IMR-90 (cell line): ENCODE measurements around the gene UBL7. TPM values are rescaled to one million over a fixed set of nuclear protein-coding genes. Genes with fewer than 3 reads are reported as not detected.

Experiments
- ATAC-seq: fragments of 200-7000 bp; cut with Tn5 transposase; 2 replicates; pipeline ENCODE4 v1.9.1; 2020; ENCODE audit warnings: low read depth, mild to moderate bottlenecking, moderate library complexity
- BruUV-seq: library from RNA; stranded (reverse); fragments of 400-500 nt; replicated peaks from 2 replicates; lab custom pipeline; 2021; lab: Mats Ljungman, UMichigan
- CTCF ChIA-PET: fragments of 300-600 bp; formaldehyde crosslinking; extraction: SDS; loops from one replicate; lab custom pipeline; 2021; ENCODE audit warnings: antibody characterized with exemption; lab: Yijun Ruan, JAX
- POLR2A ChIA-PET: fragments of 300-600 bp; sonication (Branson Sonifier 250); formaldehyde crosslinking; loops from one replicate; lab custom pipeline; 2022; ENCODE audit warnings: antibody characterized with exemption; ENCODE audit not compliant: unreplicated experiment; lab: Charles Lee
- DNase-seq: peaks from one replicate; pipeline ENCODE4 v3.0.0; 2013
- H2AFZ ChIP-seq: replicated peaks from 2 replicates; pipeline ENCODE3; 2013; ENCODE audit warnings: low read length, mild to moderate bottlenecking; ENCODE audit not compliant: poor library complexity
- H2AK5ac ChIP-seq: 2 replicates; pipeline ENCODE4 v1.6.1; 2013; ENCODE audit warnings: low read depth, low read length, inconsistent platforms
- H2AK9ac ChIP-seq: replicated peaks from 2 replicates; pipeline ENCODE3; 2013; ENCODE audit warnings: mild to moderate bottlenecking, low read depth, low read length, moderate library complexity; ENCODE audit not compliant: poor library complexity
- H2BK120ac ChIP-seq: 2 replicates; pipeline ENCODE4 v1.6.1; 2013; ENCODE audit warnings: low read depth, low read length, inconsistent platforms
- H2BK15ac ChIP-seq: 3 replicates; pipeline ENCODE4 v1.6.1; 2013; ENCODE audit warnings: low read depth, low read length, inconsistent platforms
- H2BK20ac ChIP-seq: 2 replicates; pipeline ENCODE4 v1.6.1; 2013; ENCODE audit warnings: low read depth, mild to moderate bottlenecking, inconsistent platforms, low read length, moderate library complexity
- H2BK5ac ChIP-seq: 2 replicates; pipeline ENCODE4 v1.6.1; 2013; ENCODE audit warnings: mild to moderate bottlenecking, low read depth, low read length, inconsistent platforms; ENCODE audit not compliant: poor library complexity, severe bottlenecking
- H3K14ac ChIP-seq: replicated peaks from 2 replicates; pipeline ENCODE4 v1.6.1; 2013; ENCODE audit warnings: low read depth, low read length, inconsistent platforms
- H3K18ac ChIP-seq: 2 replicates; pipeline ENCODE4 v1.6.1; 2013; ENCODE audit warnings: low read depth, low read length, control low read depth
- H3K23ac ChIP-seq: 2 replicates; pipeline ENCODE4 v1.6.1; 2013; ENCODE audit warnings: low read depth, low read length, inconsistent platforms
- H3K27ac ChIP-seq: 2 replicates; pipeline ENCODE4 v1.5.1; 2013; ENCODE audit warnings: mild to moderate bottlenecking, control low read depth, low read length; ENCODE audit not compliant: insufficient read depth
- H3K27me3 ChIP-seq: 2 replicates; pipeline ENCODE4 v1.6.1; 2013; ENCODE audit warnings: low read length; ENCODE audit not compliant: control insufficient read depth, insufficient read depth
- H3K36me3 ChIP-seq: 2 replicates; pipeline ENCODE4 v1.6.1; 2013; ENCODE audit warnings: low read length, mixed read lengths; ENCODE audit not compliant: control insufficient read depth, insufficient read depth
- H3K4ac ChIP-seq: 2 replicates; pipeline ENCODE4 v1.6.1; 2013; ENCODE audit warnings: low read depth, low read length, inconsistent platforms
- H3K4me1 ChIP-seq: 2 replicates; pipeline ENCODE4 v1.6.1; 2013; ENCODE audit warnings: low read length, mixed read lengths; ENCODE audit not compliant: control insufficient read depth, insufficient read depth
- H3K4me2 ChIP-seq: 2 replicates; pipeline ENCODE4 v1.6.1; 2013; ENCODE audit warnings: low read depth, mild to moderate bottlenecking, control low read depth, low read length, moderate library complexity
- H3K4me3 ChIP-seq: 2 replicates; pipeline ENCODE4 v1.5.1; 2013; ENCODE audit warnings: low read depth, mild to moderate bottlenecking, control low read depth, low read length, moderate library complexity; ENCODE audit not compliant: insufficient read depth
- H3K56ac ChIP-seq: 2 replicates; pipeline ENCODE4 v1.6.1; 2013; ENCODE audit warnings: low read length, inconsistent platforms; ENCODE audit not compliant: insufficient read depth; ENCODE audit errors: extremely low read depth
- H3K79me1 ChIP-seq, 2 experiments: 2 replicates each; pipeline ENCODE4 v1.6.1; 2013; ENCODE audit warnings: low read length in 2 of 2, inconsistent platforms in 1 of 2, low read depth in 1 of 2
- H3K9ac ChIP-seq: 2 replicates; pipeline ENCODE4 v1.6.1; 2013; ENCODE audit warnings: low read depth, low read length, control low read depth
- H3K9me1 ChIP-seq: 2 replicates; pipeline ENCODE4 v1.6.1; 2013; ENCODE audit warnings: low read length, inconsistent platforms; ENCODE audit not compliant: insufficient read depth
- H3K9me3 ChIP-seq: 2 replicates; pipeline ENCODE4 v1.6.1; 2013; ENCODE audit warnings: low read length; ENCODE audit not compliant: control insufficient read depth, insufficient read depth
- H4K20me1 ChIP-seq: 2 replicates; pipeline ENCODE4 v1.6.1; 2013; ENCODE audit warnings: low read length, inconsistent platforms; ENCODE audit not compliant: insufficient read depth
- H4K5ac ChIP-seq: 2 replicates; pipeline ENCODE4 v1.6.1; 2013; ENCODE audit warnings: mild to moderate bottlenecking, low read depth, low read length, control low read depth
- H4K8ac ChIP-seq, 2 experiments: 2 replicates each; pipeline ENCODE4 v1.6.1; 2013; ENCODE audit warnings: low read depth in 2 of 2, low read length in 2 of 2, control low read depth in 1 of 2, inconsistent platforms in 1 of 2
- H4K91ac ChIP-seq: 2 replicates; pipeline ENCODE4 v1.6.1; 2013; ENCODE audit warnings: low read depth, low read length, inconsistent platforms; ENCODE audit not compliant: insufficient read depth
- BHLHE40 ChIP-seq: fragments of 150-350 bp; IDR thresholded peaks from 2 replicates; pipeline ENCODE4 v1.6.1; 2016; ENCODE audit warnings: mild to moderate bottlenecking, low read depth, low read length
- FOS ChIP-seq: fragments of 150-350 bp; IDR thresholded peaks from 2 replicates; pipeline ENCODE4 v1.6.1; 2016; ENCODE audit warnings: low read depth, low read length
- MAFK ChIP-seq: IDR thresholded peaks from 2 replicates; pipeline ENCODE4 v1.6.1; 2012; ENCODE audit warnings: low read depth, low read length, improper control_type of control experiment
- MXI1 ChIP-seq: IDR thresholded peaks from 2 replicates; pipeline ENCODE4 v1.6.1; 2012; ENCODE audit warnings: low read depth, mild to moderate bottlenecking, low read length, moderate library complexity, borderline replicate concordance
- NFE2L2 ChIP-seq: fragments of 150-350 bp; IDR thresholded peaks from 2 replicates; pipeline ENCODE4 v1.6.1; 2016; ENCODE audit warnings: low read depth, mild to moderate bottlenecking, low read length
- RCOR1 ChIP-seq: IDR thresholded peaks from 2 replicates; pipeline ENCODE4 v1.6.1; 2012; ENCODE audit warnings: mild to moderate bottlenecking, low read length, improper control_type of control experiment; ENCODE audit not compliant: insufficient replicate concordance
- SMC3 ChIP-seq: fragments of 150-350 bp; IDR thresholded peaks from 2 replicates; pipeline ENCODE4 v1.6.1; 2016; ENCODE audit warnings: low read depth, mild to moderate bottlenecking, antibody characterized with exemption, low read length, moderate library complexity
- WGBS, 2 experiments: methylation state at CpG; one replicate each; pipeline versions ENCODE4 v1.1.5 to v1.1.7; 2013; ENCODE audit warnings: missing lambda C conversion rate in 2 of 2; ENCODE audit not compliant: insufficient read length in 1 of 2; ENCODE audit errors: extremely low coverage in 2 of 2; 5-methylcytosine and 5-hydroxymethylcytosine counted together
- dilution Hi-C: fragments of 300-500 bp; cut with HindIII; formaldehyde crosslinking; loops from one replicate; pipeline ENCODE4 v1.14.3; 2018; ENCODE audit warnings: low sequenced_read_pairs; ENCODE audit not compliant: unreplicated experiment
- in situ Hi-C: fragments of 300-500 bp; cut with MboI; formaldehyde crosslinking; loops from 3 replicates; pipeline ENCODE4 v1.14.3; 2019; ENCODE audit warnings: low sequenced_read_pairs, inconsistent platforms, mixed read lengths
- intact Hi-C: fragments of 100-400 bp; cut with micrococcal nuclease; formaldehyde crosslinking; loops from 2 replicates; pipeline ENCODE4 v1.10.0; 2022
- polyA plus RNA-seq, 3 experiments: library from polyadenylated mRNA; depleted of rRNA; stranded (reverse); fragments of >200 nt; gene quantifications; 2 replicates each; pipeline ENCODE4 v1.2.3, GENCODE V29; 2012; ENCODE audit warnings: low replicate concordance in 1 of 3
- total RNA-seq: library from RNA; depleted of rRNA; stranded (reverse); fragments of >200 nt; gene quantifications from 2 replicates; pipeline ENCODE4 v1.2.3, GENCODE V29; 2012
- TF ChIP-seq, protein P1 (sequence below): fragments of 150-350 bp; IDR thresholded peaks from 2 replicates; pipeline ENCODE4 v1.6.1; 2016; ENCODE audit warnings: low read depth, mild to moderate bottlenecking, low read length, moderate library complexity, borderline replicate concordance

UBL7 gene
- total and polyA plus RNA-seq, 2 of the 4 experiments (the other 2 are of a cell fraction) = 68.1 to 78.4 TPM

DNA sequence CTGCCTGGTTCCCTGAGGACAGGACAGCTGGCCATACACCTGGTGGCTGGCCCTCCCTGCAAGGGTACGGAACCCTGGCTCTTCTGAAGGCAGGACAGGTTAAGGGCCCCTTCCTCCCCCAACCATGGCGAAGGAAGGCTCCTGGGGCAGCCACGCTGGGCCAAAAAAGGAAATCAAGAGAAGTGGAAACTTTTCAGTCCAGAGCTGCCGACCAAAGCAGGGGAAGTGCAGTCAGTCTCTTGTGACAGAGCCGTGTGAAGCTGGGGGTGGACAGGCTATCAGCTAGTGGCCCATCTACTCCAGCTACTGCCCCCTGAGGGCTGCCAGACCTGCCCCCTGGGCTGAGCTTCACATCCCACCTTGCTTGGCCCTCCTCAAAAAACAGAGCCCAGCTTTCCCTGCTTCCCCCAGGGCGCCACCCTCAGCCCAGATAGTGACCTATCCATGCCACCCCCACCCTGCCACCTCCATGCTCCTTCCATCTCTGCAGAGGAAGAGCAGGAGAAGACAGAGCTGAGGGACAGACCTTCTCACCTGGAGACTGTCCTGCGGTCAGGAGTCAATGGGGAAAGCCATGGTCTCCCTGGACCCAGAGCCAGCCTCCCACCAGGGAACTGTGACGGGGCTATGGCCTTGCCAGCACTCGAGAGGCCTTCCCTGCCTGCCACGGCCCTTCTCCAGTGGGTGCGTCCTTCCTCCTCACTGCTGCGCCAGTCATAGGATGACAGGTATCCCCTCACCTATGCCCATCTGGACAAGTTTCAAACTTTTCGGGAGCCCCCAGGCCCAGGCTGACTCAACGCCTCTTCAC lies 31.8 kb downstream of the UBL7 start:
- Histone ChIP-seq H3K4me1 (peaks cover 21% of the 10 kb centered on the region), H4K91ac (no peak overlapping the region; the same call in 1 of the 2 replicates), H3K18ac (no peak overlapping the region), H3K79me1 (peaks cover 15 to 86% of the 10 kb centered on the region in 2 experiments; a peak in 3 of 4 replicates), H3K56ac (no peak overlapping the region), H2AFZ (no peak overlapping the region), H3K4me3 (no peak overlapping the region), H3K27me3 (no peaks in the 10 kb centered on the region), H4K8ac (no peak overlapping the region), H3K4ac (peak overlapping the region; percentile 19; the same call in 1 of the 2 replicates), H2AK9ac (peak overlapping the region; percentile 51), H3K23ac (no peak overlapping the region), H3K27ac (no peak overlapping the region), H3K14ac (0 out of 2 replicates have a peak overlapping the region, but pooled peaks have one; percentile 30), H4K20me1 (peaks cover 50% of the 10 kb centered on the region), H2BK5ac (no peak overlapping the region), H2BK20ac (no peak overlapping the region), H2BK15ac (no peak overlapping the region), H3K9me1 (peaks cover 37% of the 10 kb centered on the region), H4K5ac (no peak overlapping the region), H3K9ac (no peak overlapping the region), H3K9me3 (no peaks in the 10 kb centered on the region), H3K36me3 (no peaks in the 10 kb centered on the region), H3K4me2 (no peak overlapping the region), H2AK5ac (peak overlapping the region; percentile 49; the same call in 1 of the 2 replicates), H2BK120ac (no peak overlapping the region)
- BruUV-seq = no TSS peak
- ChIA-PET CTCF (interaction anchor here (0.5 kb wide), 1 partner anchor 83 kb away, joined by 6 read pairs; no protein-coding TSS in a partner anchor), POLR2A (no interaction called here)
- in situ Hi-C loops = no loop called here
- DNase-seq = no peak
- WGBS, 2 experiments = 78% methylated on average over 5 of the region's 14 CpGs; no CpG with 5 or more reads in 1 of the 2 experiments
- ATAC-seq = no peak
- TF ChIP-seq NFE2L2 (no peak), BHLHE40 (no peak), SMC3 (no peak), MAFK (no peak), FOS (no peak), MXI1 (no peak), RCOR1 (no peak)
- TF ChIP-seq, protein P1, sequence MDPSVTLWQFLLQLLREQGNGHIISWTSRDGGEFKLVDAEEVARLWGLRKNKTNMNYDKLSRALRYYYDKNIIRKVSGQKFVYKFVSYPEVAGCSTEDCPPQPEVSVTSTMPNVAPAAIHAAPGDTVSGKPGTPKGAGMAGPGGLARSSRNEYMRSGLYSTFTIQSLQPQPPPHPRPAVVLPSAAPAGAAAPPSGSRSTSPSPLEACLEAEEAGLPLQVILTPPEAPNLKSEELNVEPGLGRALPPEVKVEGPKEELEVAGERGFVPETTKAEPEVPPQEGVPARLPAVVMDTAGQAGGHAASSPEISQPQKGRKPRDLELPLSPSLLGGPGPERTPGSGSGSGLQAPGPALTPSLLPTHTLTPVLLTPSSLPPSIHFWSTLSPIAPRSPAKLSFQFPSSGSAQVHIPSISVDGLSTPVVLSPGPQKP = no peak
- dilution Hi-C loops = no loop called here
- intact Hi-C loops = no loop called here
